HEK293T (cell line): ENCODE data around the gene ADORA1.

Source experiments
- CTCF ChIA-PET: fragments of 350-600 bp; formaldehyde crosslinking; extraction: SDS; loops from one replicate; lab custom pipeline; 2021; ENCODE audit warnings: antibody characterized with exemption, inconsistent platforms; lab: Yijun Ruan, JAX
- POLR2A ChIA-PET: fragments of 350-600 bp; formaldehyde crosslinking; extraction: SDS; loops from one replicate; lab custom pipeline; 2020; ENCODE audit warnings: antibody characterized with exemption, inconsistent platforms; lab: Yijun Ruan, JAX
- DNase-seq: peaks from one replicate; pipeline ENCODE4 v3.0.0; 2012; ENCODE audit warnings: mixed read lengths; ENCODE audit errors: extremely low spot score
- ARNT ChIP-seq: fragments of 450-650 bp; IDR thresholded peaks from 2 replicates; pipeline ENCODE4 v1.6.1; 2017; ENCODE audit warnings: mild to moderate bottlenecking
- BHLHE40 ChIP-seq: fragments of 450-650 bp; IDR thresholded peaks from 2 replicates; pipeline ENCODE4 v1.6.1; 2016; ENCODE audit warnings: mild to moderate bottlenecking, moderate library complexity, borderline replicate concordance
- CTBP1 ChIP-seq: fragments of 450-650 bp; IDR thresholded peaks from 2 replicates; pipeline ENCODE4 v1.6.1; 2016; ENCODE audit warnings: borderline replicate concordance
- ELF4 ChIP-seq: fragments of 450-650 bp; IDR thresholded peaks from 2 replicates; pipeline ENCODE4 v1.6.1; 2017; ENCODE audit warnings: antibody characterized with exemption
- FOXA1 ChIP-seq: fragments of 450-650 bp; IDR thresholded peaks from 2 replicates; pipeline ENCODE4 v1.6.1; 2016; ENCODE audit warnings: mild to moderate bottlenecking
- FOXK2 ChIP-seq: fragments of 450-650 bp; IDR thresholded peaks from 2 replicates; pipeline ENCODE4 v1.6.1; 2016; ENCODE audit warnings: mild to moderate bottlenecking
- FOXM1 ChIP-seq: fragments of 450-650 bp; IDR thresholded peaks from 2 replicates; pipeline ENCODE4 v1.6.1; 2017; ENCODE audit warnings: mild to moderate bottlenecking, borderline replicate concordance
- HDGF ChIP-seq: fragments of 450-650 bp; IDR thresholded peaks from 2 replicates; pipeline ENCODE4 v1.6.1; 2017; ENCODE audit warnings: antibody characterized with exemption, borderline replicate concordance
- L3MBTL2 ChIP-seq: fragments of 450-650 bp; conservative IDR thresholded peaks from 2 replicates; pipeline ENCODE4 v1.6.1; 2016; ENCODE audit warnings: mild to moderate bottlenecking
- LEF1 ChIP-seq: fragments of 450-650 bp; IDR thresholded peaks from 2 replicates; pipeline ENCODE4 v1.6.1; 2017; ENCODE audit warnings: mild to moderate bottlenecking, borderline replicate concordance
- NFRKB ChIP-seq: fragments of 450-650 bp; IDR thresholded peaks from 2 replicates; pipeline ENCODE4 v1.6.1; 2016; ENCODE audit warnings: mild to moderate bottlenecking, moderate library complexity
- SP1 ChIP-seq: fragments of 450-650 bp; IDR thresholded peaks from 2 replicates; pipeline ENCODE4 v1.6.1; 2017
- SUZ12 ChIP-seq: fragments of 450-650 bp; IDR thresholded peaks from 2 replicates; pipeline ENCODE4 v1.6.1; 2016; ENCODE audit warnings: mild to moderate bottlenecking
- TARDBP ChIP-seq: fragments of 450-650 bp; IDR thresholded peaks from 2 replicates; pipeline ENCODE4 v1.6.1; 2016
- ZNF384 ChIP-seq: fragments of 450-650 bp; IDR thresholded peaks from 2 replicates; pipeline ENCODE4 v1.6.1; 2016
- TF ChIP-seq, protein P1 (sequence below): fragments of 450-650 bp; IDR thresholded peaks from 2 replicates; pipeline ENCODE4 v1.6.1; 2016

Gene ADORA1

DNA sequence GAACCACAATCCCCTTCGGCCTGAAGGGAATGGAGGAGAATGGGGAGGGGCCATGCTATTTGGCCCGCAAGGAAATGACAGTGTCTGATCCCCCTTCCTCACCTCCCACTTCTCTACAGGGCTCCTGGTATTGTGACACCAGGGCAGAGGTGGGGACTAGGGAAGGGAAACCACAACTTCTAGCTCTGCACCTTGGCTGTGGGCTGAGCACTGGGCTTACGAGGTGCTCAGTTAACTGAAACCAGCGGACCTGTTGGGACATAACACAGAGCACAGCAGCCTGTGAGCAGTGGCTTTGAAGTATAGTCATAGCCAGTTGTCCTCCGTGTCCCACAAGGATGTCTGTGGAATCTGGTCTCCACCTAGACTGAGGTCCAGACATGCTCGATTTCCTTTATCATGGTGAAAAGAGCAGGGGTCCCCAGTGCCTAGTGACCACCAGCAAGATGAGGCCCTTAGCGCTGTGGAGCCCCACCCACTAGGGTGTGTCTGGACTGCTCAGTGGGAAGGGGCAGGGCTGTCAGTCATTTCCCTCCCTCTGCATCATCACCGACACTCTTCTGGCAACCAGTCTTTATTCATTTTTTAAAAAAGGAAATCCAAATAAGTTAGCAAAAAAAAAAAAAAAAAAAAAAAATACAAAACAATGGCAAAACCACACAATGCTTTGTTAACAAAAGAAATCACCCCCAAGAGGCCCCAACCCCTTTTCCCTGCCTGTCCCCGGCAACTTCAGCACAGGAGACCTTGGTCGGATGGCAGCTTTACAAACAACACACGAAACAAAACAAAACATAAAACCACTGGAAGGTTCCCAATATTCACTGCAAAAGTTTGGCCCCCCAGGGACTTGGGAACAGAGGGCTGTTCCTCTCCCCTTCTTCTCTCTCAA, 44.7 kb upstream of the ADORA1 start:
- TF ChIP-seq, protein P1, sequence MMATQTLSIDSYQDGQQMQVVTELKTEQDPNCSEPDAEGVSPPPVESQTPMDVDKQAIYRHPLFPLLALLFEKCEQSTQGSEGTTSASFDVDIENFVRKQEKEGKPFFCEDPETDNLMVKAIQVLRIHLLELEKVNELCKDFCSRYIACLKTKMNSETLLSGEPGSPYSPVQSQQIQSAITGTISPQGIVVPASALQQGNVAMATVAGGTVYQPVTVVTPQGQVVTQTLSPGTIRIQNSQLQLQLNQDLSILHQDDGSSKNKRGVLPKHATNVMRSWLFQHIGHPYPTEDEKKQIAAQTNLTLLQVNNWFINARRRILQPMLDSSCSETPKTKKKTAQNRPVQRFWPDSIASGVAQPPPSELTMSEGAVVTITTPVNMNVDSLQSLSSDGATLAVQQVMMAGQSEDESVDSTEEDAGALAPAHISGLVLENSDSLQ: peak; percentile 52; the same call in 1 of the 2 replicates
- TF ChIP-seq SP1: no peak
- POLR2A ChIA-PET: no interaction called here
- CTCF ChIA-PET: interaction anchor here (0.6 to 3.4 kb wide), 6 partner anchors 19 to 185 kb away, joined by 3 to 15 read pairs (median 4); no protein-coding TSS in a partner anchor
- no peak for DNase-seq

DNA sequence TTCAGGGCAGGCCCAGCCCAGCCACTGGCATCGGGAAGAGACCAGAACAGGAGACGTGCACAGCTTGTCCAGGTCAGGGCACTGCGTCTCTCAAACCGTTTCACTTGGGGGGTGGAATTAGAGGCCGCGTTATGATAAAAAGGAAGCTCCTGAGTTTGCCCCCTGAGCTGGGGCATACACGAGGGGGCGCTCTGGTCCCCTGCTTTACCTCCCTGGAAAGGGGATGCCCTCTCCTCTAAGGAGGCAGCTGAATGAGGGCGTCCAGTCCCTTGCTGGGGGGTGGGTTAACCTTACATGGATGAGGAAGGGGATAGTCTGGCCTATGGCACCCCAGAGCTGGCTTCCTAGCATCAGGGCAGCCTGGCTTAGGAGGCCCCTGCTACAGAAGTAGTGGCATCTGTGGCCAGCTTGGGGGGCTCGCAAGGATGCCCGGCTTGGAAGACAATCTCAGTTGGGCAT, 44.0 kb upstream of the ADORA1 start:
- TF ChIP-seq SP1: no peak
- TF ChIP-seq CTBP1: no peak
- TF ChIP-seq FOXK2: no peak
- TF ChIP-seq, protein P1: no peak
- no peak for TF ChIP-seq LEF1
- no peak for TF ChIP-seq NFRKB
- TF ChIP-seq SUZ12: no peak
- TF ChIP-seq HDGF: no peak
- no peak for TF ChIP-seq ZNF384
- no peak for TF ChIP-seq TARDBP
- TF ChIP-seq ARNT: no peak
- no peak for TF ChIP-seq L3MBTL2
- no peak for TF ChIP-seq BHLHE40
- TF ChIP-seq FOXA1: no peak
- TF ChIP-seq ELF4: no peak
- CTCF ChIA-PET: interaction anchor here (0.8 to 3.4 kb wide), 7 partner anchors 14 to 184 kb away, joined by 3 to 15 read pairs (median 4); no protein-coding TSS in a partner anchor

DNA sequence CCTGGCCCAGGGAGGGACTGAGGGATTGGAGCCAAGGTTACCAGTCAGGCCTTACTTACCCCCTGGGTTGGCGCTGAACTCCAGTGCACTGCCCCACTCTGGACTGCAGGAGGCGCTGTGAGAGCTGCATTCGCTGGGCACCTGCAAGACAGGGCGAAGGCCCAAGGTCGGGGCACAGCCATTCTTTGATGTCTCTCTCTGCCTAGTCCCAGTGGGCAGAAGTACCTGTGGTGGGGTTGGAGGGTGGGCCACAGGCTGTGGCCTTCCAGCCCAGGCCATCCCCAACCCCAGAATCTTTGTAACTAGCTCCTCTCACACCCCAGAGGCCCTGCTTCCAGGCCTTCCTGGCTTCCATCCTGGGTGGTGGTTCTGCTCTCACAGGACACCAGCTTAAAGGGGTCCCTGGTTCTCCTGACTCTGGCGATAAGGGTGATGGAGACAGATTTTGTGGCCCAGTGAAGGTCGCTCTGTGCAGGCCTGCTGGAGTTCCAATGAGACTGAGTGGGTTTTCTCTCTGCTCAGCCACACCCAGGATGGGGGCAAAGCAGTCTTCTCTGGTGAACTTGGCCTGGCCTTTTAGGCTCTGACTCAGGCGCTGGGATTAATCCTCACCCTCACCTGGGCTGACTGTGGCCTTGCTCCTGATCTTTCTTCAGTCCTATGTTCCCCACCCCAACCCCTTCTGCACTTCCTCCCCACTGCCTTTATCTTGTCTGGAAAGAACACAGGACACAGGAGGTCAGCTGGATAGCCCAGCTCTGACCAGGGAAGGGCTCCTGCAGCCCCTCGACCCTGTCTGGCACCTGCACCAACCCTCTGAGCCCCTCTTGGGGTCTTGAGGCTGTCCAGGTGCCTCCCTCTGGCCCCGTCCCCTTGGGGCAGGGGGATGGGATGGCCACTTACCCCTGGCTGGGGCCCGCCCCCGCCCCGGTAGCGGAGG, 42.7 kb upstream of the ADORA1 start:
- ChIA-PET POLR2A (interaction anchor here (0.6 kb wide), 1 partner anchor 16 kb away, joined by 3 read pairs; no protein-coding TSS in a partner anchor), CTCF (interaction anchor here (0.5 to 3.4 kb wide), 10 partner anchors 13 to 1265 kb away, joined by 3 to 15 read pairs (median 4); no protein-coding TSS in a partner anchor)
- DNase-seq: peak; percentile 74
- TF ChIP-seq LEF1: no peak
- TF ChIP-seq, protein P1: no peak

More for the DNA sequence above, 44.0 kb upstream of the ADORA1 start:
- DNase-seq: no peak
- POLR2A ChIA-PET: no interaction called here

- POLR2A ChIA-PET: interaction anchor here (0.6 kb wide), 1 partner anchor 176 kb away, joined by 3 read pairs; no protein-coding TSS in a partner anchor
- TF ChIP-seq ARNT (no peak), TARDBP (no peak), BHLHE40 (no peak), L3MBTL2 (no peak), FOXK2 (no peak), ZNF384 (no peak), NFRKB (no peak), LEF1 (no peak), HDGF (no peak), FOXM1 (no peak)
- TF ChIP-seq, protein P1: no peak
- no peak for DNase-seq
- CTCF ChIA-PET: interaction anchor here (0.5 to 1.1 kb wide), 2 partner anchors 62 to 129 kb away, joined by 3 to 4 read pairs; no protein-coding TSS in a partner anchor
Observed at GRCh38 chr1:203085528-203086406, 41.8 kb upstream of the ADORA1 start, which contains the start of gene MYOG. Gene MYOG (minus strand): TSS chr1:203086012. CDS start chr1:203085961, 51 bp downstream.
